GM19099 (cell line): Measurements from ENCODE around the gene RELN.

Experiments used
- POLR2A ChIP-seq: IDR thresholded peaks from 3 replicates; pipeline ENCODE4 v1.6.1; 2011; ENCODE audit warnings: low read depth; ENCODE audit not compliant: insufficient read length; ENCODE audit errors: extremely low read depth

The RELN gene

DNA sequence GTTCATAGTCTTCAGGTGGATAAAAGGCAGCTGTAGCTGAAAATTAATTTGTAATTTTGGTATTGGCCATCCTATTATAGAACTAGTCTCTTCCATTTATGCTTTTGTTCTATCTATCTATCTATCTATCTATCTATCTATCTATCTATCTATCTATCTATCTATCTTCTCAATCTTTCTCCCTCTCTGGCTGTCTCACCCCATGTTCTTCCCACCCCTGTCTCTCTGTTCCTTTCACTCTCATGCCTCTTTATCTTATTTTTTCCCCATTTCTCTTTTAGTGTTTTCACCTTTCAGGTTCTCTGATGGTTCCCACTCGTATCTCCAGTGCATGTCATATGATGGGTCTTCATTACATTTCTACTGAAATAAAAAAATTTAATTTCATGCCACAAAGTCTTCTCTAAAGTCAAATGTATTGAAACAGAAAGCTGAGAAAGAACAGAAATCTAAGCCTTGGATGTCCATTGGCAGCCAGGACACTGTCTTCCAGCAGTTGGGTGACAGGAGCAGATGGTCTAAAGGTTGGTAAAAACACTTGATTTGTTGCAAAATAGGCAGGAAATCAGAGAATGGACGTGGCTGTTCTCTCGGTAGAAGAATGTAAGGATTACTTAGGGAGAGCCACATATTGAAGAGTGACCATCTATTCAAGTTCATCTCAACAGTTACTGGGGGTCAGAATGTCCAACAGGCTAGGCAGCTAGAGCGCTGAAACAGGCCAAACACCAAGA is 127.0 kb downstream of the RELN start:
- TF ChIP-seq POLR2A: no peak

DNA sequence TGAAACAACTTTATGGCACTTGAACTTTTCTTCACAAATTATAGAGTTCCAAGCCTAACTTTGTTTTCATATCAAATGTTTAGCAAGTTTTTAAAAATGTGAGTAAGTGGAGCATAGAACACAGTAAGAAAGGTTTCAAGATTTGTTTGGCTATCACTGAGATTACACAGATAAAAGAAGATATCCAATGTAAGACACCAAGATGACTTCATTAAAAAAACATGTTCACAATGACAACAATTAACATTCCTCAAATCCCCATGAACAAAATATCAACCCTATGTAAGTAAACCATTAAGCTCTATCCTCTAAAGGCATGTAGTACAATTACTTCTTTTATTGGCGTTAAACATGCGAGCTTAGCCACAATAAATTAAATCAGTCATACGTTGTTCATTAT is 129.7 kb downstream of the RELN start:
- TF ChIP-seq POLR2A: no peak

DNA sequence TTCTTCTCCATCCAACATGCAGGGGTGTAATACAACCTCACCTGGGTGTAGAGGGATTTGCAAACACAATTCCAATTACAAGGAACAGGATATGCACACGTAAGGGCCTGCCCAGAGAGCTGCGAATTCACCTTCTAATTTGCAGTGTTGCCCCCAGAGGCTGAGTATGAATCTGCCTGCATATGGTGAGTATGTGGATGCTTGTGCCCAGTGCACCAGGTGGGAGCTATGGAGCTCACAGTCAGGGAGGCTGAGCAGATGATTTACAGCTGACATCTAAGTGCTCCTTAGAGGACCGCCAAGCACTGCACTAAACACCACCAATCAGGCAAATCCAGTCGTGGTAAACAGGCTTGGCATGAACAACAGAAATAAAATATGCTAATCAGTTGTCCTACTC is 132.0 kb downstream of the RELN start:
- no peak for TF ChIP-seq POLR2A

DNA sequence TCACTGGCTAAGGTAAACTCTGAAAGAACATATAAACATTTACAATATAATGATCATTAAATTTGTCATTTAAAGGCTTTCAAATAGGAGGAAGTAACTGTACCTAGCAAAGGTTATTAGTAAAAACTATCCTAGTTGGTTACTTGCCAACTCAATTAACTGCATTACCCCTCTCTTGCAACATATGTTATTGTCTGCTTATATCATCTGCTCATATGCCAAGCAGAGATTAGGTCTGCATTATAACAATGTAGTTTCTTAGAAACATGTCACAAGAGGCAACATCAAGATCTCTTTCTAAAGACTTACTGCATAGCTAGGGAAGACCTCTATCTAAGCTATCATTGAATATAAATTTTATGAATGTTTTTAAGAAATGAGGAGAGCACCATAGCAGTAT is 132.5 kb downstream of the RELN start:
- no peak for TF ChIP-seq POLR2A

DNA sequence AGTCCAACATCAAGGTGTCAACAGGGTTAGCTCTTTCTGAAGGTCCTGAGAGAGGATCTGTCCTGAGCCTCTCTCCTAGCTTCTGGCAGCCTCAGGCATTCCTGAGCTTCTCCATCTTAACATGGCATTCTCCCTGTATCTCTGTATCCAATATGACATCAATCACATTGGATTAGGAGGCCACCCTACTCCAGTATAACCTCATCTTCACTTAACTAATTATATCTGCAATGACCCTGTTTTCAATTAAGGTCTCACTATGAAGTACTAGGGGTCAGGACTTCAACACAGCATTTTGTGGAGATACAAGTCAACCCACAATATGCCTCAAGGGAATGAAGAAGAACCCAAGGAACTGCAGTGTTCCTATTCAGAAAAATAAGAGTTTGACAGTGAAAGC is 133.8 kb downstream of the RELN start:
- no peak for TF ChIP-seq POLR2A

DNA sequence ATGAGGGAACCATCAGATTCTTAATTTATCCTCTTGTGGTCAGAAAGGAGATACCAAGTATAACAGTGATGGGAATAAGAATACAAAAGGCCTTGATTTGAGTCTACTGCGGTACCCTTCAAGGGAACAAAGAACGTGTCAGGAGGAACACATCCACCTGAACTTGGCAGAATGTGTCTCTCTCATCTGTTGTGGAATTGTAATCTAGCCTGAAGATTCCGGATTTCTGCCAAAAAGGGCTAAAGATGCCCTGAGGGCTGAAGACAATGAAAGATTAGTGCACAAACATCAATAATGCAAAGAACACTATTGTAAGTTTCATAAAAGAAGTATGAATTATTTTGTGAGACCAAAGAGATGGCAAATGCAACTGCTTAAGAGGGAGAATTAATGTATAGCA is 134.8 kb downstream of the RELN start:
- no peak for TF ChIP-seq POLR2A

DNA sequence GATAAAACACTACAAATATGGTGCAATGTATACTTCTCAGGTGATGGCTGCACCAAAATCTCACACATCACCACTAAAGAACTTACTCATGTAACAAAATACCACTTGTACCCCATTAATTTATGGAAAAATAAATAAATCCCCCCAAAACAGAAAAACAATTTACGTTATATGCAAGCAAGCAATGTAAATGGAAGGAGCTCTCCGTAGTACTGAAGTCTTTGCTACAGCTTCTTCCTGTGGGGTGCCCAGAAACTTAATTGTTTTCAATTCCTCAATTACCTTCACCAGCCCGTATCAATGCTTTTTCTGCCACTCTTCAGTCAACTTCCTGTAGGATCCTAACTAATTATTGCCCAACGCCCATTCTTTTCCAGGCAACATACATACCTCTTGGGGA is 138.1 kb downstream of the RELN start:
- TF ChIP-seq POLR2A: no peak

DNA sequence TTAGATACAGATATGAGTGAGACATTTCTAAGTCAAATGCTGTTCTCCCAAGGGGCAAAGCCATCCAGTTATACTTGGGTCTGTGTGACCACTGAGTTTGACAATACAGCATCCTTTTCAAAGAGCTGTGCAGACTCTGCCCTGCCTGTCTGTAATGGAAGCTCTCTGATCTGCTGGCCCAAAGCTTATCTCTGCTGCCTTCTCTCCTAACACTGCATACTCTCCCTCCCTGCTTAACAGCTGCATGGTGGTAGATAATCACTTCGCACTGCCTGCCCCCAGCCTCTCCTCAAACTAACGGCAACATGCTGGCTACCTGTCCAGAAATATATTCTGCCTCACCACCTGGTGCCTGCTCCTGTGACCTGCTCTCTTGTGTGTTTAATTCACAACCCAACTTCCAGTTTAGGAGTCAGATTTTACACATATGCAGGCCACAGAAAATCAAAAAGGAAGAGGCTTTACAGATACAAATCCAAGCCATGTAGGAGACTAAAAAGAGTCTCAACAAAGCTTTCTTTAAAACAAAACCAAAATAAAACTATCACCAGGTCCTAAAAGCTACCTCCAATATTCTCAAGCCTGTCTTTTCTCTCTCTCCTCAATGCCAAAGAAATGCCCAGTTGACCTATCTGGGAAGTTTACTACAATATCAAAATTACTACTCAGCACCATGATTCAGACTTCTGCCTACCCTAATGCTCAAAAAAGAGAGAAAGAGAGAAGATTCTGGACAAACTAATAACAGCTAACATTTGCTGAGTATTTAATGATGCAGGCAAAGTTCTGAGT is 145.6 kb downstream of the RELN start:
- TF ChIP-seq POLR2A: no peak

DNA sequence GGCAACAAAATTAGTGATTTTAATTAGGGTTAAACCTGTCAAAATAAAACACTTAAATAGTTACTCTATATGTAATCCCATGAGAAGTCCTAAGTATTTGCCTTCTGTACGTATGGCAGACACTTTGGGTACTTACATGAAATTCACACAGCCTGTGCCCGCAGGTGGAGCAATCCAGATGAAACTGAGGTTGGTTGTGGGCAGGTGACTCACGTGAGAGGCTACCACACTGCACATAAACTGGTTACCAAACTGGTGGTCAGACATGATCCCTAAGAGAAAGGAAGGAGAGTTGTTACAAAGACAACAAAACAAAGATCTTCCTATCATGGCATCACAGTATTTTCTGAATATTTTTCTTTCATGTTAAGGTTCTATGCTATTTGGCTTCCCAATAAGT is 156.1 kb downstream of the RELN start:
- no peak for TF ChIP-seq POLR2A

DNA sequence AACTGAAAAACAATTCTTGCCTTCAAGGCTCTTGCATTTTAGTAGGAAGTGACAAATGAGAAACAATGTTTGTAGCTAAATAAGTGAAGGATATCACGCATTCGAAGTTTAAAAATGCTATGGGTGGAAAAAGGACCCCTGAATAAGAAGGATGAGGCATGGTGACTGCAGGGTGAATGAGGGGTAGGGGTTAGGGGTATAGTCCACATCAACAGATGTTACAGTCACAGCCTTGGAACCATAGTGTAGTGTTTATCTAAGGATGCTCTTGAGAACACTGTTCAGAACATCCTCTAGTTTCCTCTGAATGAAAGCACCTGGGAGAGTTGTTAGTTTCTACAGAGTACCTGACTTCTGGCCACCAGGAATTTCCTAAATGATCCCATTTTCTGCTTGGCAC is 157.0 kb downstream of the RELN start:
- TF ChIP-seq POLR2A: no peak

DNA sequence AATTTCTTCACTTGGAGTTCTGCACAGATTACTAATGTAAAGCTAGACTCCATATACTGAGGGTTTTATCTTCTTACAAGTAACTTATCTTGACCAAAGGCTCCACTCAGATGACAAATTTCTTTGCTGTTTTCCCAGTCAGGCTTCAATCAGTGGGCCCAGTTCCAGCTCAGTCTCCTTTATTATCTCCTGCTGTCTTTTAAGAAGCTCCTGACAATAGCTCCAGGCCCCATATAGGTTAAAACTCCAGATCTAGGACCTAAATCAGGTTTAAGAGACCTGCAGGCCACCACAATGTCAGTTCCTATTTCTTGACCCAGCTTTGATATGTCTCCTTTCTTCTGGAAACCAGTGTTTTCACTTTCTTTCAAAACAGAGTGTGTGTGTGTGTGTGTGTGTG is 165.2 kb downstream of the RELN start:
- TF ChIP-seq POLR2A: no peak

DNA sequence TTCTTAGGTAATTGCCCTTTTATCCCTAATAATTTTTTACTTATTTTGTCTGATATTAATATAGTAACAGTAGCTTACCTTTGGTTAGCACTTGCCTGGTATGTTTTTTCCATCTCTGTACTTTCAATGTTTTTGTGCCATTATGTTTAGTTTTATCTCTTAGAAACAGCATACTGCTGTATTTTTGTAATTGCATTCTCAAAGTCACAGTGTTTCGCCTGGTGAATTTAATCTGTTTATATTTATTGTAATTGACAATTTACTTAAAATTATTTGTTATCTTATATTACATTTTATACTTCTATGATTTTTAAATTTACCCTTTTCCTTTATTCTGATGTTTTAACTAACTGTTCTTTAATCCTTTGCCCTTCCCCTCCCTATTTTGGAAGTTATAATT is 166.4 kb downstream of the RELN start:
- TF ChIP-seq POLR2A: no peak

DNA sequence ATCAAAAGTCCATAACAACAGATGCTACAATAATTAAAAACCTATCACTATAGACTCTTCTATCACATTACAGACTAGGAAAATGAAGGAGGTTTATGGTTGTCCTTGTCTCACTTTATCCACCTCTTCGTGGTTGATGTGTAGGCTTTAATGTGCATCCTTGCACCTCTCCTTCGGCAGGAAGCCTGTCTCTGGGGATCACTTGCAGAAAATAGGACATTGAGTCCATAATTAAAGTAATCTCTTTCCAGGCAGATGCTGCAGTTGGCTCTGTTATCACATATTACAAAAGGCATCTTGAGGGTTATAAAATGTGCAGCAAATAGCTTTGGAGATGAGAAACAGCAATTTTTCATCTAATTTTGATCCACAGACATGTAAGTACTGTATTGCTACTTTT is 168.4 kb downstream of the RELN start:
- no peak for TF ChIP-seq POLR2A

DNA sequence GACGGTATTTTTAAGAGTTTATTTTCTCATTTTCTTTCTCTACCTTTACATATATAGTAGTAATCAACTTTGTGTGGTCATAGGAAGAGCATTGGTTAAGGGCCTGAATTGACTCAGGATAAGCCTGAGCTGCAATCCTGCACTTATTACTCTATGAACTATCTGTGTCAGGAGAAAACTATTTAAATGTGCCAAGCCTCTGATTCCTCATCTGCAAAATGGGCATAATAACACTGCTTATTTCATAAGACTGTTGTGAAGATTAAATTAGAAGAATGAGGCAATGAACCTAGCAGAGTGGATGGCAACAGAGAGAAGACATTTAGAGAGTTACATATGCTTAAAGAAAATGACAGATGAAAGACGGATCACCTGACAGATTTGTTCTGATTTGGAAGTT is 175.5 kb downstream of the RELN start:
- no peak for TF ChIP-seq POLR2A

DNA sequence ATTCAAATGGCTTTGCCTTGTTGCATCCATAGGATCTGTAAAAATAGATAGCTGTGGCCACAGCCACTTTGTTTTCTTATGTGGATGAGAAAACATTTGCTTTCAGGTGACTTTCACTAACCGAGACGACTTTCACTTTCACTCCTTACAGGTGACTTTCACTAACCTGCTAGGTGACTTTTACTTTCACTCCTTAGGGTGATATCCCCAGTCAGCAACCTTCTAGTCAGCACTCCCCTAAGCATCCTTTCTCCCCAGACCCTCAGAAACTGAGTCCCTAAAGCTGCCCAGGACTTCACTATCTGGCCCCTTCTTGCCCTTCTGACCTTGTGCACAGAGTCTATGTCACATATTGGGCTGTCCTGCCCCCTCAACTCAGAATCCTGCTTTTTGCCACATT is 177.5 kb downstream of the RELN start:
- no peak for TF ChIP-seq POLR2A

DNA sequence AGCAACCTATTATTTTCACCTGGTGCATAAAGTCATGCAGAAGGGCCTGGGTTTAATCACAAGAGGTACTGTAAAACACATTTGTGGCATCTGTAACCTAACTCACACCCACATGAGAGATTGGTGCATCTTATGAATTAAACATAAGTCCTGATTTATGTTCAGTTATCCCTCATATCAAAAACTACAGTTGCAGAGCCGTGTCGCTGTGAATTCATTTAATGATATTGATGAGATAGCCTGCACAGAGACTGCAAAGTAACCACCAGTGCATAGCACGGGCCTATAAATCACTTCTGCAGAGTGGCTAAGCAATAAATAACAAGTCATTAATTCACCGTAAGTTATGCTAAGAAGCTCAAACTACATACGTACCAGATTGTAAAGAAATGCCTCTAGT is 178.2 kb downstream of the RELN start:
- TF ChIP-seq POLR2A: no peak
